ENCODE results near the gene SCARB2. TPM values are rescaled to one million over a fixed set of nuclear protein-coding genes. Genes with fewer than 3 reads are reported as not detected.

SCARB2 gene
- total RNA-seq, 1 donor, result 181 TPM

GRCh38 chr4:76238701-76239100 lies 25.1 kb upstream of the SCARB2 start:
- DNase-seq (ENCODE audit: low read depth), result no peak
- TF ChIP-seq CTCF (IDR thresholded peaks at IDR 0.05; ENCODE audit: insufficient read depth, low read depth, low read length), result no peak
- no peak overlapping the region for H3K4me3 ChIP-seq (ENCODE audit: low read depth, low read length)

GRCh38 chr4:76238236-76238635 lies 24.6 kb upstream of the SCARB2 start:
- TF ChIP-seq CTCF (IDR thresholded peaks at IDR 0.05; ENCODE audit: insufficient read depth, low read depth, low read length), result no peak
- DNase-seq (ENCODE audit: low read depth), result no peak
- no peak overlapping the region for H3K4me3 ChIP-seq (ENCODE audit: low read depth, low read length)

- no peak for TF ChIP-seq CTCF (IDR thresholded peaks at IDR 0.05; ENCODE audit: insufficient read depth, low read depth, low read length)
- H3K4me3 ChIP-seq (ENCODE audit: low read depth, low read length), result no peak overlapping the region
- no peak for DNase-seq (ENCODE audit: low read depth)
These were observed 22.3 kb upstream of the SCARB2 start for GRCh38 chr4:76235915-76236314.

GRCh38 chr4:76235407-76235806 lies 21.8 kb upstream of the SCARB2 start:
- no peak for DNase-seq (ENCODE audit: low read depth)
- TF ChIP-seq CTCF (IDR thresholded peaks at IDR 0.05; ENCODE audit: insufficient read depth, low read depth, low read length), result no peak
- no peak overlapping the region for H3K4me3 ChIP-seq (ENCODE audit: low read depth, low read length)

GRCh38 chr4:76234679-76235044 lies 21.0 kb upstream of the SCARB2 start:
- no peak for TF ChIP-seq CTCF (IDR thresholded peaks at IDR 0.05; ENCODE audit: insufficient read depth, low read depth, low read length)
- H3K4me3 ChIP-seq (ENCODE audit: low read depth, low read length), result peak overlapping the region; percentile 58
- DNase-seq (ENCODE audit: low read depth), result no peak

GRCh38 chr4:76233967-76234678 lies 20.5 kb upstream of the SCARB2 start:
- no peak for TF ChIP-seq CTCF (IDR thresholded peaks at IDR 0.05; ENCODE audit: insufficient read depth, low read depth, low read length)
- H3K4me3 ChIP-seq (ENCODE audit: low read depth, low read length), result peak overlapping the region; percentile 58
- DNase-seq (ENCODE audit: low read depth), result no peak

- no peak for TF ChIP-seq CTCF (IDR thresholded peaks at IDR 0.05; ENCODE audit: insufficient read depth, low read depth, low read length)
- peak overlapping the region; percentile 58 for H3K4me3 ChIP-seq (ENCODE audit: low read depth, low read length)
- no peak for DNase-seq (ENCODE audit: low read depth)
These were observed 19.9 kb upstream of the SCARB2 start for GRCh38 chr4:76233529-76233928.
